ENCODE measurements around the gene IGFBP2. TPM values are rescaled to one million over a fixed set of nuclear protein-coding genes. Genes with fewer than 3 reads are reported as not detected.

The IGFBP2 gene
- total and polyA plus RNA-seq, 2 experiments from 2014 or later, result 163 to 338 TPM

- no peak overlapping the region for H3K4me3 ChIP-seq
- H3K9me3 ChIP-seq (ENCODE audit: low read depth), result no peaks in the 10 kb centered on the region
- 77% methylated on average over 7 of the region's 7 CpGs for WGBS (ENCODE audit: low lambda C conversion rate, missing lambda C conversion rate)
- H3K27me3 ChIP-seq, result no peaks in the 10 kb centered on the region
- peaks cover 21% of the 10 kb centered on the region for H3K79me2 ChIP-seq
- no peak for TF ChIP-seq EZH2 (IDR thresholded peaks at IDR 0.05; ENCODE audit: borderline replicate concordance)
- no peak for TF ChIP-seq CTCF (IDR thresholded peaks at IDR 0.05; ENCODE audit: poor library complexity)
- no peak for TF ChIP-seq EZH2phosphoT487 (IDR thresholded peaks at IDR 0.05; ENCODE audit: low read depth, severe bottlenecking, unreplicated experiment)
- no peak for DNase-seq (ENCODE audit: low spot score)
- H3K4me1 ChIP-seq (ENCODE audit: insufficient read depth), result peaks cover 13% of the 10 kb centered on the region
- no peaks in the 10 kb centered on the region for H3K36me3 ChIP-seq (replicated peaks; ENCODE audit: insufficient read depth, low read depth)
- H3K9me2 ChIP-seq (replicated peaks; ENCODE audit: insufficient read depth), result no peaks in the 10 kb centered on the region
- no peak overlapping the region for H3K4me2 ChIP-seq
- no peak overlapping the region for H3K27ac ChIP-seq
- H4K20me1 ChIP-seq (ENCODE audit: insufficient read depth, poor library complexity, severe bottlenecking), result no peaks in the 10 kb centered on the region
- no peak overlapping the region for H2AFZ ChIP-seq
Measured at GRCh38 chr2:216657980-216658379, 24.8 kb downstream of the IGFBP2 start.

GRCh38 chr2:216658757-216659156 lies 25.5 kb downstream of the IGFBP2 start:
- peak overlapping the region; percentile 51 for H3K27ac ChIP-seq
- no peaks in the 10 kb centered on the region for H3K9me2 ChIP-seq (replicated peaks; ENCODE audit: insufficient read depth)
- WGBS (ENCODE audit: low lambda C conversion rate, missing lambda C conversion rate), result 62% methylated on average over 6 of the region's 6 CpGs
- H3K4me3 ChIP-seq, result no peak overlapping the region
- no peak overlapping the region for H2AFZ ChIP-seq
- H3K4me1 ChIP-seq (ENCODE audit: insufficient read depth), result peaks cover 13% of the 10 kb centered on the region
- no peaks in the 10 kb centered on the region for H3K36me3 ChIP-seq (replicated peaks; ENCODE audit: insufficient read depth, low read depth)
- H3K9me3 ChIP-seq (ENCODE audit: low read depth), result no peaks in the 10 kb centered on the region
- no peaks in the 10 kb centered on the region for H4K20me1 ChIP-seq (ENCODE audit: insufficient read depth, poor library complexity, severe bottlenecking)
- DNase-seq (ENCODE audit: low spot score), result peak; percentile 54
- H3K4me2 ChIP-seq, result peak overlapping the region; percentile 46
- no peaks in the 10 kb centered on the region for H3K27me3 ChIP-seq
- no peak for TF ChIP-seq EZH2phosphoT487 (IDR thresholded peaks at IDR 0.05; ENCODE audit: low read depth, severe bottlenecking, unreplicated experiment)
- TF ChIP-seq CTCF (IDR thresholded peaks at IDR 0.05; ENCODE audit: poor library complexity), result no peak
- no peak for TF ChIP-seq EZH2 (IDR thresholded peaks at IDR 0.05; ENCODE audit: borderline replicate concordance)
- H3K79me2 ChIP-seq, result peaks cover 21% of the 10 kb centered on the region

- Histone ChIP-seq H3K4me1 (ENCODE audit: insufficient read depth) (peaks cover 11% of the 10 kb centered on the region), H3K27ac (peak overlapping the region; percentile 51), H3K27me3 (no peaks in the 10 kb centered on the region), H3K9me3 (ENCODE audit: low read depth) (no peaks in the 10 kb centered on the region), H2AFZ (no peak overlapping the region), H3K36me3 (replicated peaks; ENCODE audit: insufficient read depth, low read depth) (no peaks in the 10 kb centered on the region), H3K9me2 (replicated peaks; ENCODE audit: insufficient read depth) (no peaks in the 10 kb centered on the region), H3K79me2 (peaks cover 19% of the 10 kb centered on the region), H3K4me3 (no peak overlapping the region), H4K20me1 (ENCODE audit: insufficient read depth, poor library complexity, severe bottlenecking) (no peaks in the 10 kb centered on the region), H3K4me2 (peak overlapping the region; percentile 46)
- 56% methylated on average over 6 of the region's 6 CpGs for WGBS (ENCODE audit: low lambda C conversion rate, missing lambda C conversion rate)
- TF ChIP-seq EZH2 (IDR thresholded peaks at IDR 0.05; ENCODE audit: borderline replicate concordance), result no peak
- no peak for TF ChIP-seq CTCF (IDR thresholded peaks at IDR 0.05; ENCODE audit: poor library complexity)
- TF ChIP-seq EZH2phosphoT487 (IDR thresholded peaks at IDR 0.05; ENCODE audit: low read depth, severe bottlenecking, unreplicated experiment), result no peak
- no peak for DNase-seq (ENCODE audit: low spot score)
Measured at GRCh38 chr2:216659276-216659675, 26.1 kb downstream of the IGFBP2 start.

- no peak overlapping the region for H3K4me2 ChIP-seq
- no peaks in the 10 kb centered on the region for H3K36me3 ChIP-seq (replicated peaks; ENCODE audit: insufficient read depth, low read depth)
- no peak for TF ChIP-seq EZH2phosphoT487 (IDR thresholded peaks at IDR 0.05; ENCODE audit: low read depth, severe bottlenecking, unreplicated experiment)
- TF ChIP-seq CTCF (IDR thresholded peaks at IDR 0.05; ENCODE audit: poor library complexity), result no peak
- no peak for TF ChIP-seq EZH2 (IDR thresholded peaks at IDR 0.05; ENCODE audit: borderline replicate concordance)
- no peaks in the 10 kb centered on the region for H4K20me1 ChIP-seq (ENCODE audit: insufficient read depth, poor library complexity, severe bottlenecking)
- no peaks in the 10 kb centered on the region for H3K9me3 ChIP-seq (ENCODE audit: low read depth)
- peaks cover 10% of the 10 kb centered on the region for H3K79me2 ChIP-seq
- no peaks in the 10 kb centered on the region for H3K27me3 ChIP-seq
- H3K4me3 ChIP-seq, result no peak overlapping the region
- peaks cover 15% of the 10 kb centered on the region for H3K4me1 ChIP-seq (ENCODE audit: insufficient read depth)
- no peak overlapping the region for H2AFZ ChIP-seq
- H3K9me2 ChIP-seq (replicated peaks; ENCODE audit: insufficient read depth), result no peaks in the 10 kb centered on the region
- WGBS (ENCODE audit: low lambda C conversion rate, missing lambda C conversion rate), result 96% methylated on average over 8 of the region's 10 CpGs
- DNase-seq (ENCODE audit: low spot score), result no peak
- H3K27ac ChIP-seq, result no peak overlapping the region
Measured at GRCh38 chr2:216660496-216660895, 27.3 kb downstream of the IGFBP2 start.
